Renal cortical epithelial cell (primary cell): ENCODE measurements around the gene OR10AD1. TPM values are rescaled to one million over a fixed set of nuclear protein-coding genes. Genes with fewer than 3 reads are reported as not detected.
A peak's percentile ranks its signal among the peaks of the same experiment; 100 is the strongest.

Source experiments
- DNase-seq: peaks from one replicate; pipeline ENCODE4 v3.0.0-alpha.2; 2011; ENCODE audit warnings: low read depth
- total RNA-seq: library from RNA; depleted of rRNA; stranded (reverse); fragments of >200 nt; gene quantifications from 2 replicates; pipeline ENCODE4 v1.2.3, GENCODE V29; 2014

The OR10AD1 gene
- total RNA-seq, 1 donor from 2014 or later = not detected

- DNase-seq = no peak
These were observed 12.0 kb downstream of the OR10AD1 start for GRCh38 chr12:48191096-48191495.

DNA sequence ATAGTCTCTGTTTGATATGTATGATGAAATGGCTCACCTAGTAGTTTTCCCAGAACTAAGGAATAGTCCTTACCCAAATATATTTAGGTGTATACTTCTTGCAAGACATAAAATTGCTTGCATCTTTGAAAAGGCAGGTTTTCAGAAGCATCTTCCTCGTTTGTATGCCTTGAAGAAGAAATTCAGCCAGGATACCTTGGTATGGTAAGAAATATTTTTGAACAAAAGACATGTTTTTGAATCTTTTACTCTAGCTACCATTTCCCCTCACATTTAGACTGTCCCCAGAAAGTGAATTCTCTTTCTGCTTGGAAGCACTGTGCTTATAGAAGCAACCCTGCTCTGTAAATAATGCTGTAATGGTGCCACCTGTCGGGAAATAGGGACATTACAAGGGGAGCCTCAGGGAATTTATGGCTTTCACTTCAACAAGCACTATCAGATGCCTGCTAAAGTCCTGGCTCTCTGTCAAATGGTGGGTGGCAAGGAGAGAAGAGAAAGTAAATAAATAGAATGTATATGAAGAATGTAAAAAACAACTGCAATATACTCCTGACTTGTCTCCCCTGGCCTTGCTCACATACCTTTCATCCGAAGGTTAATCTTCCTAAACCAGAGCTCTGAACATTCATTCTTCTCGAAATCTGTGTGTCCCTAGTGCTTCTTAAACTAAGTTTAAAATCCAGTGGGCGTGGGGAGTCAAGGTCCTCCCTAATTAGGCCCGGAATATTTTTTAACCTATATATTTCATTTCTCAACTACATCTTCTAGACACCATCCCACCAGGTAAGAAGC is 13.6 kb downstream of the OR10AD1 start:
- peak; percentile 68 for DNase-seq

GRCh38 chr12:48187916-48188695 is 15.0 kb downstream of the OR10AD1 start:
- DNase-seq = no peak

DNA sequence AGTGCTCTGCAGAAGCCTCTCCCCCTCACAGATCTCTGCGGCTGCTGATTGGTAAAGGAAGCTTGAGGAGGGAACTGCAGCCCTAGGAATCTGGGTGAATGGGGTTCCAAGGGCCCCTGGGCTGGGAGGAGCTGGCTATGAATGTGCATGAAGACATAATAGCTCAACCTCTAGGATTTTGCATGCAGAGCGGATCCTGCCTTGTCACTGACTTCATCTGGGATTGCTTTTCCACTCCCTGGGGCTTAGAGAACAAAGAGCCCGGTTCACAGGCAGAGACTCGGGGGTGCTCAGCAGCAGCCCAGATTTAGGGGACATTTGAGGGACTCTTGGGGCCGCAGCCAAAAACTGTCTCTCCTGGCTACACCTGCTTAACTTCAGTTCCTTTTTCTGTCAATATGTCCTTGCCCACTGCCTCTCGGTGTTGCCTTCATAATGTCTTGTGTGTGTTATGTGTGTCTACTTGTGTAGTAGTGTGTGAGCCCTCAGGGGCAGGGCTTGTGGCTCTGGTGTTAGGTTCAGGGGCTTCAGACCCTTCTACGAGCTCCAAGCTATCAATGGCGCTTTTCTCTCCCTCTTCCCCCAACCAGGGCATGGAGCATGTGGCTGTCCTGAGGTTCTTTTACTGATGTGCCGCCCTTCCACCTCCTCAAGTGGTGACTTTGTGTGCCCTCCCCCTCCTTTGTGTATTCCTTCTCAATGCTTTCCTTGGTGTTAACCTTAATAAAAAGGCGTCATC is 17.7 kb downstream of the OR10AD1 start:
- DNase-seq = no peak

DNA sequence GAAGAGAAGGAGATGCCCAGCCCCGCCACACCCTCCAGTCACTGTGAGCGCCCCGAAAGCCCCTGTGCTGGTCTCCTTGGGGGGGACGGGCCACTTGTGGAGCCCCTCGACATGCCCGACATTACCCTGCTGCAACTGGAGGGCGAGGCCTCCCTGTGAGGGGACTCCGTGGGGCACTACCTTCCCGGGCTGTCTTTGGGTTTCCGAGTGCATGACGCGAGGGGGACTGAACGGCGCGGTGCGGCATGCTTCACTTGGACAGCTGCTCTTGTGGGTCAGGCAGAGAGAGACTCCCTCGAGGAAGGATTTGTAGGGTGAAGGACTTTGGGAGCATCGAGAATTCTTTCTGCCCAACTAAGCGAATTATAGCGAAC is 18.6 kb downstream of the OR10AD1 start:
- DNase-seq = no peak

DNA sequence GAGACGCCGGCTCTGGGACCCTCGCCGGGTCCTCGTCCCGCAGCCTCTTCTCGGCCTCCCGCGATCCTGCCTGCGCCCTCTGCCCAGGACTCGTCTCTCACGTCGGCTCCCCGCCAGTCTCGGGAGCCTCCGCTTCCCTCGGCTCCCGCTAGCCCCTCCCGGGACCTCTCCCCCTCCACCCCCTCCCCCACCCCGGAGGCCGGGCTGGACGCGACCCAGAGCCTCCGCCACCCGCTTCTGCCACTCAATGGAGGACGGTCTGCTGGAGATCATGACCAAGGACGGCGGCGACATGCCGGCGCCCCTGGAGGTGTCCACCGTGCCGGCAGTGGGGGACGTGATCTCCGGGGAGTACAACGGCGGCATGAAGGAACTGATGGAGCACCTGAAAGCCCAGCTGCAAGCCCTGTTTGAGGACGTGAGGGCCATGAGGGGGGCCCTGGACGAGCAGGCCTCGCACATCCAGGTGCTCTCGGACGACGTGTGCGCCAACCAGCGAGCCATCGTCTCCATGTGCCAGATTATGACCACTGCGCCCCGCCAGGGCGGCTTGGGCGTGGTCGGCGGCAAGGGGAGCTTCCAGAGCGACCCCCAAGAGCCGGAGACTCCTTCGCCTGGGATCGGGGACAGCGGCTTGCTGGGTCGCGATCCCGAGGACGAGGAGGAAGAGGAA is 19.1 kb downstream of the OR10AD1 start:
- DNase-seq = no peak

DNA sequence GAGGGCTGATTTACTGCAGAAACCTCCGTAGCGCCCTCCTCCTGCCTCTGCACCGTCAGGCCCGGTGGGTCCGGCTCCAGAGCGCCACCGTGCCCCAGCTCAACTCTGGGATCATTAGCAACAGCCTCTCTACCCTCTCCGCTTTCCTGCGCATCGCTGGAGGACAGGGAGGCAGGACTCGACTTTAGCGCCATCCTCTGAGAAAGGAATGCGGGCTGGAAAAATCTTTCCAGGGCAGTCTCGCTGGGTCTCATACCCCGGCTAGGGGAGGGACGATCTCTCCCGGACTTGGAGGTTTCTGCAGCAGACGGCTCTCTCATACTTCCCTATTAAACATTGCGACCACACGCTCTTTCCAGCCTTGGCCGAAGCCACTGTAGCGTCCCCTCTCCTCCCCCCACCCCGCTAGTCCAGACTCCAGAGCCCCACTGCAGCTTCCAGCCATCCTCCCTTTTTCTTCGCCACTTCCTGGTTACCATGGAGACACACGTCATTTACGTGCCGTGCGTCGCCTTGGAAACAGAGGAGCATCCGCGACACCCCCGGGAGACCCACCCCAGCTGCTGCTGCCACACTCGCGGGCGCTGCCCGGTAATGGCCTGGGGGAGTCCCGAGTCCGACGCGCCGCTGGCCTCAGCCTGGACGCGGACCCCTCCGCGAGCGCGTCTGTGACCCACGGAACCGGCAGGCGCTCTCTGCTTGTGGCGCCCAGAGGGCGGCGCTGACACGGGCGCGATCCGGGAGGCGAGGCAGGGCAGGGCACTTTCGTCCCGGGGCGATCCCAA is 19.8 kb downstream of the OR10AD1 start, which contains the start of gene CCDC184:
Gene CCDC184 (plus strand): TSS at position 554 of the 785 bp plus-strand sequence. CDS start 479 bp downstream, outside the sequence.
- peak; percentile 37 for DNase-seq

DNA sequence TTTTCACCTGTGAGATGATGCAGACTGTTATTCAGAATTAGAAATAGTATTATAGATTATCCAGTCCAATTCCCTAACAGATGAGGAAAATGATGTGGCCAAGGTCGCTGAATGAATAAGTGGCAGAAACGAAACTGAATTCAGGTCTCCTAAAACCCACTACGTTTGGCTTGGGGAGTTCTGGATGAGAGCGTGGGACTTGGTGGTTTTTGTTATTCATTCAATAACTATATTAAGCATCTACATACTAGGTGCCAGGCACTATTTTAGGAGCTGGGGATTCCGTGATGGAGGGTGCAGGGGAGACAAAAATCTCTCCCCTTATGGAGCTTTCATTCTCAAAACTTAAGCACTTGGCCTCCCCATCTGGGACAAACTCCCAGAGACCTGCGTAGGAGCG is 20.5 kb downstream of the OR10AD1 start:
- DNase-seq = no peak

DNA sequence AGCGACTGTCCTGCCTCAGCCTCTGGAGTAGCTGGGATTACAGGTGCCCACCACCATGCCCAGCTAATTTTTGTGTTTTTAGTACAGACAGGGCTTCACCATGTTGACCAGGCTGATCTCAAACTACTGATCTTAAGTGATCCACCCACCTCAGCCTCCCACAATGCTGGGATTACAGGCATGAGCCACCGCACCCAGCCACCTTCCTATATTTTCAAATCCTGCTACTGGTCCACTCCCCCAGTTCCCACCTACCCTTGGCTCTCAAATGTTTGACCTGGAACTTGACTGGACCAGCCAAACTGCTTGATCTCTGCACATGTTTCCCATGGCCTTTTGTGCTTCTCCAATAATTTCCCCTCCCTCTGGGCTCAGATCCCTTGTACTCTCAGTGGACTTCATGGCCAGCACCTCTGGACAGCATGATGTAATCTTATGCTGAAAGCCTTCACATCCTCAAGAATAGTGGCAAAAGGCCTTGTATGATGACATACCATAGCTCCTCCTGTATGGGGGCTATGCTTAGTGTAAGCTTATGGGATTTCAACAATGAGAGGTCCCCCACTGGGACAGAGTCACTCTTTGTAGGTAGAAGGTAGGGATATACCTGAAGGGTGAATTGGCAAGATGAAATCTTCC is 22.1 kb downstream of the OR10AD1 start:
- no peak for DNase-seq

- no peak for DNase-seq
These were observed 22.7 kb downstream of the OR10AD1 start for GRCh38 chr12:48180424-48180823.

DNA sequence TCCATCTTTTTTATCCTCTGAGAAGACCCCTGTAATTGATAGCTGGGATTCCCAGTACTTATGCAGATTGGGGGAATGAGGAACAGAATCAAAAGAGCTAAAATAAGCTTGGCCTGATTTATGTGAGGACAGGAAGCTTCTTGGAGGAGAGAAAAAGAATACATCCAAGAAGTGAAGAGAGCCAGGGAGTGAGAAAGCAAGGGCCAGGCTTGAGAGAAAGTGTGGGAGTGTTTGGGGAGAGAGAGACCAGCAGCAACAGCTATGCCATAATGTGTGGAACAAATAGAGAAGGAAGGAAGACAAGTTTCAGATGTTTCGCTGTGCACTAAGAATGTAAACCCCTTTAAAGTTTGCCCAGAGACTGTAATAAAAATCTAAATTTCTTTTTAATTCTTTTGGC is 23.6 kb downstream of the OR10AD1 start:
- no peak for DNase-seq

- DNase-seq = no peak
These were observed 25.1 kb downstream of the OR10AD1 start for GRCh38 chr12:48177982-48178381.

- DNase-seq = no peak
These were observed 26.7 kb downstream of the OR10AD1 start for GRCh38 chr12:48176417-48176751.

DNA sequence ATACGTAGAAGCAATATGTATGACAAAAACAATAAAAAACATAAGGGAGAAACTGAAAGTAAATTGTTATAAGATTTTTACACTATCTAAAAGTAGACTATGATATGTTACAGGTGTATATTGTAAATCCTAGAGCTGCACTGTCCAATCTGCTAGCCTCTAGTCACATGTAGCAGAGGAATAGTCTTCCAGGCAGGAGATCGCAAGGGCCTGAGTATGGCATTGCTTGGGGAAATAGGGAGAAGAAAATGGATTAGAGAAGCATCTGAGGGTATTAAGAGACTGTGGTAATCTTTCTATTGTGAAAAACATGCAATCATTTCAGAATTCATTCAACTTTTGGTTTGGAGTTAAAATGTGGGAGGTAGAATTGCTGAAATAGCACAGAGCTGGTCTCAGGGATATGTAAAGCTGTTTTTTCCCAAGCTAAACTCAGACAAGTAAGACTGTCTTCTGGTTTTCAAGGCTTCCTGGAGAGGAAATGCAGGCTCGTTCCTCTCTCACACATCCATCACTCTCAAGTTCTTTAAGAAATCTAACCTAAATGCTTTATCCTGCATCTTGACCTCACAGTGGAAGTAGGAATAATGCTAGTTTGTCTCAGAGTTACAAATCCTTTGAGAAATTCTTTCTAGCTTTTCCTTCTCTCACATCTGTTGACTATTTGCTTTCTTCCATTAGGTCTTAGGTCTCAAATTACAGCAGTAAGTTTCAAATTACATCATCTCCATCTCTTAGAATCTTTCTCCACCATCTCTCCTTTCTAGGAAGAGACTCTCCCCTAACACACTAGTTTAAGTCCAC is 27.3 kb downstream of the OR10AD1 start:
- DNase-seq = no peak

GRCh38 chr12:48169011-48169410 is 34.1 kb downstream of the OR10AD1 start:
- DNase-seq = no peak

- peak; percentile 63 for DNase-seq
These were observed 37.8 kb downstream of the OR10AD1 start for GRCh38 chr12:48165089-48165981.

GRCh38 chr12:48164451-48164850 is 38.6 kb downstream of the OR10AD1 start:
- DNase-seq = no peak

- no peak for DNase-seq
These were observed 39.8 kb downstream of the OR10AD1 start for GRCh38 chr12:48163150-48163747.
